ENCODE data around the gene COA3. TPM values are rescaled to one million over a fixed set of nuclear protein-coding genes. Genes with fewer than 3 reads are reported as not detected.

The COA3 gene
- total RNA-seq (84.1 and 113 TPM in 2 replicates), polyA plus RNA-seq (228 and 275 TPM in 2 replicates)

GRCh38 chr17:42798383-42799380 lies at the start of gene COA3, which contains the start of gene CNTD1:
COA3 (minus strand) TSS chr17:42798704; CDS start chr17:42798681, 23 bp downstream.
CNTD1 (plus strand) TSS chr17:42798861; CDS start chr17:42799068, 207 bp downstream.
- TF ChIP-seq CTCF (IDR thresholded peaks at IDR 0.05; ENCODE audit: low read depth, low read length): no peak
- peak; percentile 90 to 92 for DNase-seq (ENCODE audit: low read depth in 1 of 2, low spot score in 1 of 2)
- Histone ChIP-seq H3K4me1 (ENCODE audit: low read depth) (no peaks in the 10 kb centered on the region), H3K4me3 (peak within 1 kb of the TSS; percentile 72), H3K9me3 (ENCODE audit: low read depth) (no peaks in the 10 kb centered on the region), H3K27me3 (peaks cover 4% of the 10 kb centered on the region), H3K36me3 (no peaks in the 10 kb centered on the region), H3K27ac (peak within 1 kb of the TSS; percentile 82)

- no peaks in the 10 kb centered on the region for H3K27me3 ChIP-seq
- H3K9me3 ChIP-seq (ENCODE audit: low read depth): no peaks in the 10 kb centered on the region
- DNase-seq (ENCODE audit: low read depth in 1 of 2, low spot score in 1 of 2): no peak
- no peak for TF ChIP-seq CTCF (IDR thresholded peaks at IDR 0.05; ENCODE audit: low read depth, low read length)
- no peak overlapping the region for H3K27ac ChIP-seq
- H3K36me3 ChIP-seq: peaks cover 7% of the 10 kb centered on the region
- H3K4me3 ChIP-seq: no peak overlapping the region
- peaks cover 6% of the 10 kb centered on the region for H3K4me1 ChIP-seq (ENCODE audit: low read depth)
Measured at GRCh38 chr17:42848093-42848492, 49.6 kb upstream of the COA3 start.

GRCh38 chr17:42846594-42847280 lies 48.2 kb upstream of the COA3 start:
- Histone ChIP-seq H3K36me3 (peaks cover 9% of the 10 kb centered on the region), H3K4me3 (no peak overlapping the region), H3K4me1 (ENCODE audit: low read depth) (peaks cover 6% of the 10 kb centered on the region), H3K27me3 (no peaks in the 10 kb centered on the region), H3K9me3 (ENCODE audit: low read depth) (no peaks in the 10 kb centered on the region), H3K27ac (peak overlapping the region; percentile 35)
- DNase-seq (ENCODE audit: low read depth in 1 of 2, low spot score in 1 of 2): peak in 1 of 2 donors; percentile 67
- TF ChIP-seq CTCF (IDR thresholded peaks at IDR 0.05; ENCODE audit: low read depth, low read length): no peak

GRCh38 chr17:42845918-42846593 lies 47.6 kb upstream of the COA3 start:
- H3K27ac ChIP-seq: peak overlapping the region; percentile 35
- peaks cover 12% of the 10 kb centered on the region for H3K36me3 ChIP-seq
- TF ChIP-seq CTCF (IDR thresholded peaks at IDR 0.05; ENCODE audit: low read depth, low read length): no peak
- no peak for DNase-seq (ENCODE audit: low read depth in 1 of 2, low spot score in 1 of 2)
- H3K9me3 ChIP-seq (ENCODE audit: low read depth): no peaks in the 10 kb centered on the region
- H3K4me1 ChIP-seq (ENCODE audit: low read depth): peaks cover 6% of the 10 kb centered on the region
- H3K27me3 ChIP-seq: no peaks in the 10 kb centered on the region
- no peak overlapping the region for H3K4me3 ChIP-seq

GRCh38 chr17:42845556-42845917 lies 47.0 kb upstream of the COA3 start:
- no peak for TF ChIP-seq CTCF (IDR thresholded peaks at IDR 0.05; ENCODE audit: low read depth, low read length)
- Histone ChIP-seq H3K9me3 (ENCODE audit: low read depth) (no peaks in the 10 kb centered on the region), H3K4me3 (no peak overlapping the region), H3K36me3 (peaks cover 14% of the 10 kb centered on the region), H3K4me1 (ENCODE audit: low read depth) (peaks cover 2% of the 10 kb centered on the region), H3K27me3 (no peaks in the 10 kb centered on the region), H3K27ac (no peak overlapping the region)
- DNase-seq (ENCODE audit: low read depth in 1 of 2, low spot score in 1 of 2): no peak
